ENCODE measurements around the gene PHOSPHO1.

DNA sequence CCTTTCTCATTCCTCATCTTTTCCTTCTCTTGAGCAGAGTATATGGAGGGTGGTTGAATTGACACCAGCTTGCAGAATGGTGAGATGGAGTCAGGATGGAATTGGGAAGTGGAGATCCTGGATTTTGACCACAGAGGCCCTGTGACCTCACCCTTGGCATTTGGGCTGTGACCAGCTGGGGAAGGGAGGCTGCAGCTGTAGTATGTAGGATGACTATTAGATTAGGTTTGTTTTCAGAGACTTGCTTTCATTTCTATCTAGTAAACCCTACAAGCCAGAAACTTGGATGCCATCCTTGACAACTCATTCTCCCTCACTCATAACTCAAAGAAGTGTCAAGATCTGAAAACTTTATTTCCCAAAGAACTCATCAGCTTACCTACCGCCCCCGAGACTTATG is 26.1 kb downstream of the PHOSPHO1 start:
- TF ChIP-seq, protein P1, sequence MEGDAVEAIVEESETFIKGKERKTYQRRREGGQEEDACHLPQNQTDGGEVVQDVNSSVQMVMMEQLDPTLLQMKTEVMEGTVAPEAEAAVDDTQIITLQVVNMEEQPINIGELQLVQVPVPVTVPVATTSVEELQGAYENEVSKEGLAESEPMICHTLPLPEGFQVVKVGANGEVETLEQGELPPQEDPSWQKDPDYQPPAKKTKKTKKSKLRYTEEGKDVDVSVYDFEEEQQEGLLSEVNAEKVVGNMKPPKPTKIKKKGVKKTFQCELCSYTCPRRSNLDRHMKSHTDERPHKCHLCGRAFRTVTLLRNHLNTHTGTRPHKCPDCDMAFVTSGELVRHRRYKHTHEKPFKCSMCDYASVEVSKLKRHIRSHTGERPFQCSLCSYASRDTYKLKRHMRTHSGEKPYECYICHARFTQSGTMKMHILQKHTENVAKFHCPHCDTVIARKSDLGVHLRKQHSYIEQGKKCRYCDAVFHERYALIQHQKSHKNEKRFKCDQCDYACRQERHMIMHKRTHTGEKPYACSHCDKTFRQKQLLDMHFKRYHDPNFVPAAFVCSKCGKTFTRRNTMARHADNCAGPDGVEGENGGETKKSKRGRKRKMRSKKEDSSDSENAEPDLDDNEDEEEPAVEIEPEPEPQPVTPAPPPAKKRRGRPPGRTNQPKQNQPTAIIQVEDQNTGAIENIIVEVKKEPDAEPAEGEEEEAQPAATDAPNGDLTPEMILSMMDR (conservative IDR thresholded peaks at IDR 0.05; ENCODE audit: low read depth, low read length), result no peak
- TF ChIP-seq EZH2 (IDR thresholded peaks at IDR 0.05; ENCODE audit: low read length, unreplicated experiment), result no peak

Measured in PC-3 (cell line).